Raji (cell line): Measurements from ENCODE around the gene STK32C.

Experiments used
- POLR2A ChIP-seq: IDR thresholded peaks from 2 replicates; pipeline ENCODE4 v1.6.1; 2011; ENCODE audit warnings: low read depth, low read length, control low read depth; ENCODE audit not compliant: insufficient read depth

STK32C gene

DNA sequence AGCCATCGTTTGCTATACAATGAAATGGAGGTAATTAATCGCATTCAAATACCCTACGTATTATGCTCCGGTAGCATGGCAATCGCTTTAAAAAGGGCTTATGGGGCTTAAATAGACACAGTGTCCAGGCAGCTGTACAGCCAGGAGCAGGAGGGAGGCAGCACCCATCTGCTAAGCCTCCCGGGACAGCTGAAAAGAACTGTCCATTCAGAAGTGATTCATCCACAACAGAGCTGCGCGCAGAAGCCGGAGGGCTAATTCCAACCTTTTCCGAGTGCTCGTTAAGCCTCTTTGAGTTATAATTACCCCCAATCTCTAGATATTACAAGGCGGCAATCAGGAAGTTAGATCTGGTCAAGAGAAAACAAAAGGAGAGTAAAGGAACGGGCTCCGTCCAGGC is 62.7 kb downstream of the STK32C start:
- TF ChIP-seq POLR2A: no peak

DNA sequence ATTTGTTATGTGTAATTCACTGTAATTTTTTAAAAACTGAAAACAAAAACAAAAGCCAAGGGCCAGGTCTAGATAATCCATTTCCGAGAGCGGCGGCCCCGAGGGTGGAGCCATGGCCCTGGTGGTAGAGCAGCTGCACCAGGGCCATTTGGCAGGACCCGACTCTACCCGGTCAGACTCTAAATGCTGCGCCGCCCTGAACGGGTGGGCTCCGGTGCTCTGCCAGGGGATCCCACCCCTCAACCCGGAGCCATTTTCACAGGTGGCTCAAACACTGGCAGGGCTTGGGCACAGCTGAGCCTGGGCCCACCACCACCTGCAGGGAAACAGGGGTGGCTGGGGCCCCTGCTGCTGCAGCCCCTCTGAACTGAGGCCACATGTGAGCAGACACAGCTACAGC is 64.1 kb downstream of the STK32C start:
- no peak for TF ChIP-seq POLR2A

- TF ChIP-seq POLR2A: no peak
These were observed 64.6 kb downstream of the STK32C start for GRCh38 chr10:132243141-132243540.

- TF ChIP-seq POLR2A: no peak
These were observed 65.5 kb downstream of the STK32C start for GRCh38 chr10:132242103-132242840.

- TF ChIP-seq POLR2A: no peak
These were observed 66.3 kb downstream of the STK32C start for GRCh38 chr10:132241496-132241895.

DNA sequence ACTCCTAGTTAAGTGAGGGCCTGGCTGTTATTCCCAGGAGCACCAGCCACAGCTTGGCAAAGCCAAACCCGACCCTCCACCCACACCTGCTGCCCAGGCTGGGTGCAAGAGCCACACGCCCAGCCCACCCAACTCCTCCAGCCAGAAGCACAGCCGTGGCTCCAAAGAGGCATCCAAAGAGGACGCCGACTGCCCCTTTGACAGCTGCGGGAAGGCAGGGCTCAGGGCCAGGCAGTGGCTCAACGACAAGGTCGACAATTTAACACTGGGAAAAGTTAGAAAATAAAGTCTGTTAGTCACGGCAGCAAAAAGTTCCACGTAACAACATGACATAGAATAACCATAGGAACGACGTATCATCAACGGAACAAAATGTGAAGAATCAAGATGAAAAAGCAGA is 66.7 kb downstream of the STK32C start:
- TF ChIP-seq POLR2A: no peak

DNA sequence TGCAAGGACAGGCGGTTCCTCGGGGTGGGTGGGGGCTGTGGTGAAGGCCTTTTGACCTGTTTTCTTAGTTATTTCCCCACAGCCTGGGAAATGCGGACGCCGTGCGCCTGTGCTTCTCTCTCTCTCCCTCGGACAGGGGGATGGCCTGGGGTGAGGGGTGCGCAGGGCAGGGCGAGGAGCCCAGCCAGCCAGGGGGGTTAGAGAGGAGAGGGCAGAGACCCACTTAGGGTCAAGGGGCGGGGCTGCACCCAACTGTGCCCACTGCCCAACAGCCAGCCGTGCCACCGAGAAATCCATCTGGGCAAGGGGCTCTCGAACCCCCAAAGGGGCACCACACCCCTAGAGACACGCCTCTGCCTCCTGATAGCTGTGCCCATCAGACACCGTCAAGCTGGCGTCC is 67.2 kb downstream of the STK32C start:
- no peak for TF ChIP-seq POLR2A

GRCh38 chr10:132240156-132240555 is 67.6 kb downstream of the STK32C start:
- no peak for TF ChIP-seq POLR2A

GRCh38 chr10:132239126-132240031 is 68.4 kb downstream of the STK32C start:
- TF ChIP-seq POLR2A: no peak

- no peak for TF ChIP-seq POLR2A
These were observed 69.2 kb downstream of the STK32C start for GRCh38 chr10:132238371-132239125.

GRCh38 chr10:132237871-132238270 is 69.9 kb downstream of the STK32C start:
- TF ChIP-seq POLR2A: no peak

DNA sequence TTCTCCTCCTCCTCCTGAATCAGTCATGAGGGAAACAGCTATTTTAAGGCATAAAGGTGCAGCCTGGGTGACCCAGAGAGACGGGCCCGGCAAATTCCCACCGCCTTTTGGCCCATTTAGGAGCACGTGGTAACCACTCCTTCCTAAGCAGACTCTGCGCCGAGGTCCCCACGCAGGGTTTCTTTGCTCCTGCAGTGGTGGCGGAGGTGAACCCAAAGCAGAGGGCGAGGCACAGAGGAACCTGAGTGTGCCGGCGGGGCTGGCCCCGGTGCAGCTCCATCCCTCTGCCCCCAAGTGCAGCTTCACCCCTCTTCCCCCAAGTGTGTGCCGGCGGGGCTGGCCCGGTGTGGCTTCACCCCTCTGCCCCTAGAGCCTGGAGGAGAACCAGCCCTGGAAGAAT is 70.4 kb downstream of the STK32C start:
- TF ChIP-seq POLR2A: no peak

DNA sequence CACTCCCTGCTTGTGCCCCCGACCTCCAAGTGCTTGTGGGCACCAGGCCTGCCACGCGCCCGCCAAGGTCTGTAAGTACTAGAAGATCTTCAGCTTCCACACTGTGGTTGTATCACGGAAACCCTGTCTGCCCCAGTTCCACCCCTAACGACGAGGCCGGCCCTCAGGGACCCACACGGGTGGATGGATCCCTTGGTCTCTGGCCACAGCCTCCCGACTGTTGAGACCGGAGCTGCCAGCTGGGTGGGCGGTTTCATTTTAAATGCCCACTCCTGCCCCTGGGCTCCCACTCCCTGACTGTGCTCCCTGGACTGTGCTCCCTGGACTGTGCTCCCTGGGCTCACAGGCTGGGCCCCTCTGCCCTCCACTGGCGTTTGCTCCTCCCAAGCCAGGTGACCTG is 70.9 kb downstream of the STK32C start:
- TF ChIP-seq POLR2A: no peak

DNA sequence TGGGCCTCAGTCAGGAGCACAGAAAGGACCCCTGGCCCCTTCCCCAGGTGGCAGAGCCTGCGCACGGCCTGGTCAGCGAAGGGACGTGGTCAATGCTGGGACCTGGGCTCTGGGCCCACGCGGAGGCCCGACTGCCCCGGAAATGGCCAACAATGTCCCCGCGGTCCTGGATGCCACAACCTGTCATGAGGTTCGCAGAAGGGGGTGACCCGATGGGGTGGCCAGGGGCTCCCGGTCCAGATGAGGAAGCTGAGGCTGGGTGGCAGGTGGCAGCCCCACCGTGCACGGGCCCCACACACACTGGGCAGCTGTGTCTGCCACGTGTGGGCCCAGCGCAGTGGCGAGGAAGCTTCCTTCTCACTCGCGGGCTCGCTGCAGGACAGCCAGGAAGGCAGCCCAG is 71.6 kb downstream of the STK32C start:
- no peak for TF ChIP-seq POLR2A

DNA sequence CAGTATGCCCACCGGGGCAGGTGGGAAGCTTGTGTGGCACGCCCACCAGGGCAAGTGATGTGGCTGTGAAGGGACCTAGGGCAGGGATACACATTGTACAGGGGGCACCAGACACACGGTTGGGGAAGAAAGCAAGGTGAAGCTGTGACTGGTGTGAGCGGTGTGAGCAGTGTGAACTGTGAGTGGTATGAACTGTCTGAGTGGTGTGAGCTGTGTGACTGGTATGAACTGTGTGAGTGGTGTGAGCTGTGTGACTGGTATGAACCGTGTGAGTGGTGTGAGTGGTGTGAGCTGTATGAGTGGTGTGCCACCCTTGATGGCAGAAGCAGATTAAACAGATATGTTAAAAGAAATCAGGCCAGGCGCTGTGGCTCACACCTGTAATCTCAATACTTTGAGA is 72.9 kb downstream of the STK32C start:
- TF ChIP-seq POLR2A: no peak
